Measurements from ENCODE around the gene LNX2. TPM values are rescaled to one million over a fixed set of nuclear protein-coding genes. Genes with fewer than 3 reads are reported as not detected.

Gene LNX2
- polyA plus RNA-seq, 1 donor (not counting 4 experiments of a cell fraction or from before 2014, with no cell fraction given), result 17.0 TPM

- H3K9ac ChIP-seq (ENCODE audit: control insufficient read depth, extremely low read depth, insufficient read depth, low read length), result no peak overlapping the region
- H3K9me1 ChIP-seq (ENCODE audit: control insufficient read depth, extremely low read depth, insufficient read depth, low read length), result no peaks in the 10 kb centered on the region
- peaks cover 0 to 2% of the 10 kb centered on the region in 2 experiments for H3K36me3 ChIP-seq (ENCODE audit: control insufficient read depth in 2 of 2, extremely low read depth in 1 of 2, insufficient read depth in 2 of 2, low read length in 2 of 2)
- no peaks in the 10 kb centered on the region for H4K20me1 ChIP-seq (ENCODE audit: control insufficient read depth, extremely low read depth, insufficient read depth, low read length)
- TF ChIP-seq CTCF (optimal IDR thresholded peaks at IDR 0.05 in 1 of 3, IDR thresholded peaks at IDR 0.05 in 1 of 3, conservative IDR thresholded peaks at IDR 0.05 in 1 of 3; ENCODE audit: extremely low read depth in 1 of 3, insufficient read depth in 2 of 3, low read length in 3 of 3) (no peak), EZH2 (IDR thresholded peaks at IDR 0.05; ENCODE audit: low read length) (no peak)
- H3K27me3 ChIP-seq (ENCODE audit: control insufficient read depth, extremely low read depth, insufficient read depth, low read length), result no peaks in the 10 kb centered on the region
- peak overlapping the region; percentile 10 for H3K27ac ChIP-seq (ENCODE audit: control insufficient read depth, insufficient read depth, low read length)
- peak overlapping the region; percentile 49 for H3K4me2 ChIP-seq (ENCODE audit: control insufficient read depth, extremely low read depth, insufficient read depth, low read depth, low read length)
- no peaks in the 10 kb centered on the region for H3K9me3 ChIP-seq (ENCODE audit: control insufficient read depth, low read depth, low read length)
- peaks cover 43% of the 10 kb centered on the region for H3K79me2 ChIP-seq (ENCODE audit: control insufficient read depth, insufficient read depth, low read length)
- peaks cover 56% of the 10 kb centered on the region for H3K4me1 ChIP-seq (ENCODE audit: control insufficient read depth, extremely low read depth, insufficient read depth, low read length)
- H2AFZ ChIP-seq (ENCODE audit: control insufficient read depth, low read length), result no peak overlapping the region
- H3K4me3 ChIP-seq (ENCODE audit: control insufficient read depth in 2 of 3, extremely low read depth in 1 of 3, insufficient read depth in 2 of 3, low read depth in 1 of 3, low read length in 3 of 3), result peak overlapping the region in 2 of 3 experiments; percentile 16 to 17
- peak; percentile 44 for FAIRE-seq
- no peak for DNase-seq (ENCODE audit: low read depth, low spot score)
- dilution Hi-C loops (cut with MboI; ENCODE audit: extremely low pct_ligation_motif_present, low sequenced_read_pairs), result no loop called here
Measured at GRCh38 chr13:27636589-27637288, 16.4 kb upstream of the LNX2 start.

GRCh38 chr13:27635266-27635665 is 14.9 kb upstream of the LNX2 start:
- Histone ChIP-seq H4K20me1 (ENCODE audit: control insufficient read depth, extremely low read depth, insufficient read depth, low read length) (no peaks in the 10 kb centered on the region), H3K9ac (ENCODE audit: control insufficient read depth, extremely low read depth, insufficient read depth, low read length) (no peak overlapping the region), H3K4me2 (ENCODE audit: control insufficient read depth, extremely low read depth, insufficient read depth, low read depth, low read length) (peak overlapping the region; percentile 57), H3K27me3 (ENCODE audit: control insufficient read depth, extremely low read depth, insufficient read depth, low read length) (no peaks in the 10 kb centered on the region), H3K4me3 (ENCODE audit: control insufficient read depth in 2 of 3, extremely low read depth in 1 of 3, insufficient read depth in 2 of 3, low read depth in 1 of 3, low read length in 3 of 3) (no peak overlapping the region), H3K4me1 (ENCODE audit: control insufficient read depth, extremely low read depth, insufficient read depth, low read length) (peaks cover 57% of the 10 kb centered on the region), H2AFZ (ENCODE audit: control insufficient read depth, low read length) (no peak overlapping the region), H3K9me3 (ENCODE audit: control insufficient read depth, low read depth, low read length) (no peaks in the 10 kb centered on the region), H3K79me2 (ENCODE audit: control insufficient read depth, insufficient read depth, low read length) (peaks cover 46% of the 10 kb centered on the region), H3K36me3 (ENCODE audit: control insufficient read depth in 2 of 2, extremely low read depth in 1 of 2, insufficient read depth in 2 of 2, low read length in 2 of 2) (peaks cover 0 to 3% of the 10 kb centered on the region in 2 experiments), H3K9me1 (ENCODE audit: control insufficient read depth, extremely low read depth, insufficient read depth, low read length) (no peaks in the 10 kb centered on the region), H3K27ac (ENCODE audit: control insufficient read depth, insufficient read depth, low read length) (peak overlapping the region; percentile 86)
- dilution Hi-C loops (cut with MboI; ENCODE audit: extremely low pct_ligation_motif_present, low sequenced_read_pairs), result no loop called here
- no peak for FAIRE-seq
- TF ChIP-seq EZH2 (IDR thresholded peaks at IDR 0.05; ENCODE audit: low read length) (no peak), CTCF (optimal IDR thresholded peaks at IDR 0.05 in 1 of 3, IDR thresholded peaks at IDR 0.05 in 1 of 3, conservative IDR thresholded peaks at IDR 0.05 in 1 of 3; ENCODE audit: extremely low read depth in 1 of 3, insufficient read depth in 2 of 3, low read length in 3 of 3) (no peak)
- DNase-seq (ENCODE audit: low read depth, low spot score), result no peak
